GM10266 (cell line): Measurements from ENCODE around the gene ATL3.

Experiments
- DNase-seq: peaks from one replicate; pipeline ENCODE4 v3.0.0; 2012; ENCODE audit errors: extremely low spot score
- CTCF ChIP-seq: IDR thresholded peaks from 2 replicates; pipeline ENCODE4 v1.5.1; 2012; ENCODE audit warnings: mild to moderate bottlenecking, low read depth; ENCODE audit not compliant: control insufficient read depth, insufficient read depth; ENCODE audit errors: missing control alignments

Gene ATL3, protein sequence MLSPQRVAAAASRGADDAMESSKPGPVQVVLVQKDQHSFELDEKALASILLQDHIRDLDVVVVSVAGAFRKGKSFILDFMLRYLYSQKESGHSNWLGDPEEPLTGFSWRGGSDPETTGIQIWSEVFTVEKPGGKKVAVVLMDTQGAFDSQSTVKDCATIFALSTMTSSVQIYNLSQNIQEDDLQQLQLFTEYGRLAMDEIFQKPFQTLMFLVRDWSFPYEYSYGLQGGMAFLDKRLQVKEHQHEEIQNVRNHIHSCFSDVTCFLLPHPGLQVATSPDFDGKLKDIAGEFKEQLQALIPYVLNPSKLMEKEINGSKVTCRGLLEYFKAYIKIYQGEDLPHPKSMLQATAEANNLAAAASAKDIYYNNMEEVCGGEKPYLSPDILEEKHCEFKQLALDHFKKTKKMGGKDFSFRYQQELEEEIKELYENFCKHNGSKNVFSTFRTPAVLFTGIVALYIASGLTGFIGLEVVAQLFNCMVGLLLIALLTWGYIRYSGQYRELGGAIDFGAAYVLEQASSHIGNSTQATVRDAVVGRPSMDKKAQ

DNA sequence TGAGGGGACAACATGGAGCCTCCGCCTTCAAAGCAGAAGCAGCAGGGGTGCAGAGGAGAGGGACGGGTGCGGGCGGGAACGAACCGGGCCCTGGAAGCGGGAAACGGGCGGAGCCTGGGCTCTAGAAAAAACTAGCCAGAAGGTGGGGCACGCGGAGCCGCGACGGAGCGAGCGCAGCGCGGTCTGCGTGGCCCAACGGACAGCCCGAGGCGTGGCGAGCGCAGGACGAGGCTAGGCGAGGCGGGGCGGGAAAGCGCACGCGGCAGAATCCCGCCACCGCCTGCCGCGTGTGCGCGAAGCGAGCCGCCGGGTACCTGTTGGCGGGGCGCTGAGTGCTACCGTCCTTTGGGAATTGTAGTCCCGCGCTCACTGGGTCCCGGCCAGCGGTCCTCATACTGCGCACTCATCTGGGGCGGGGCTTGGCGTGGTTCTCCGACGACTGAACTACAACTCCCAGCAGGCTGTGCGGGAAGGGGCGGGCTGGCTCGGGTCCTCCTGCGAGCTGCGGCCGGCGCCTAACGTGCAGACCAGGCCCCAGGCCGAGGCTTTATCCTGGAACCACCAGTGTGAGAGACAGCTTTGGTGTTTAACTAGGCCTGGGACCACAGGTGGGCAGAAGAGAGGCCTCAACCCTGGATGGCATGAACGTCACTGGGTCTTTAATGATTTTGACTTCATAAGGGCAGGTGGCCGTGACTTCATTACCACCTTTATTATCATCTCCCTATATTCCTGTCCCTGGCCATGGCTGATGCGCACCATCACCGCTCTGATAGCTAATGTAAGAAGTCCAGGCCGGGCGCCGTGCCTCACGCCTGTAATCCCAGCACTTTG is at the start of gene ATL3:
Gene ATL3, minus strand, starts transcription at position 55 of the 834 bp plus-strand sequence. Its CDS starts 41 bp downstream, at position 14.
- TF ChIP-seq CTCF = peak; percentile 26
- DNase-seq = peak; percentile 96

- no peak for TF ChIP-seq CTCF
- no peak for DNase-seq
Observed at GRCh38 chr11:63720611-63721010, 49.4 kb upstream of the ATL3 start.

DNA sequence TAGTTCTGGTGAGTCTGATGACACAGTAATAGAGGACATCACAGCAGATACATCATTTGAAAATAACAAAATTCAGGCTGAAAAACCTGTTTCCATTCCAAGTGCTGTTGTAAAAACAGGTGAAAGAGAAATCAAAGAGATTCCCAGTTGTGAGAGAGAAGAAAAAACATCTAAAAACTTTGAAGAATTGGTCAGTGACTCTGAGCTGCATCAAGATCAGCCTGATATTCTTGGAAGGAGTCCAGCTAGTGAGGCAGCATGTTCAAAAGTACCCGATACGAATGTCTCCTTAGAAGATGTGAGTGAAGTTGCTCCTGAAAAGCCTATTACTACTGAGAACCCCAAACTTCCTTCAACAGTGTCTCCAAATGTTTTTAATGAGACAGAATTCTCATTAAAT is 48.8 kb upstream of the ATL3 start:
- TF ChIP-seq CTCF = no peak
- DNase-seq = no peak

DNA sequence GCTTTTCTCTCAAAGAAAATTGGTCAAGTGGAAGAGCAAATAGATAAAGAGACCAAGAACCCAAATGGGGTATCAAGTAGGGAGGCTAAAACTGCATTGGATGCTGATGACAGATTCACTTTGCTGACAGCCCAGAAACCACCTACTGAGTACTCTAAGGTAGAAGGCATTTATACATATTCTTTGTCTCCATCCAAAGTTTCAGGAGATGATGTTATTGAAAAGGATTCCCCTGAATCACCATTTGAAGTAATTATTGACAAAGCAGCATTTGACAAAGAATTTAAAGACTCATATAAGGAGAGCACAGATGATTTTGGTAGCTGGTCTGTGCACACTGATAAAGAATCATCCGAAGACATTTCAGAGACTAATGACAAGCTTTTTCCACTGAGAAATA is 47.8 kb upstream of the ATL3 start:
- no peak for DNase-seq
- no peak for TF ChIP-seq CTCF

DNA sequence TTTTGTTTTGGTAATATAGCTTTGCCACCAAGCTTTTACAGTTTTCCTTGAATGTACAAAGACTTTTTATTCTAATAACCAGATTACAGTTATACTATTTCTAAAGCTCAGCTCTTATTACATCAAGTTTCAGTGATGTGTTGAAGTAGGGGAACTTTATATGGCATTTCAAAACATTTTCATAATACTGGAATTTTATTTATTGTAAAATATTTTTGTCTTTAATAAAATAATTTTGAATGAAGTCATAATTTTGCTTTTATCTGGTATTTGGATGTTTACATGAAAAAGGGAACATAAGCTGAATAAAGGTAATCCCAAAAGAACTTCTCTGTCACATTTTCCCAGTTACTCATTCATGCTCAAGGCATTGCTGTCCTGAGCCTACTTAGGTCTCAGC is 44.9 kb upstream of the ATL3 start:
- DNase-seq = no peak

DNA sequence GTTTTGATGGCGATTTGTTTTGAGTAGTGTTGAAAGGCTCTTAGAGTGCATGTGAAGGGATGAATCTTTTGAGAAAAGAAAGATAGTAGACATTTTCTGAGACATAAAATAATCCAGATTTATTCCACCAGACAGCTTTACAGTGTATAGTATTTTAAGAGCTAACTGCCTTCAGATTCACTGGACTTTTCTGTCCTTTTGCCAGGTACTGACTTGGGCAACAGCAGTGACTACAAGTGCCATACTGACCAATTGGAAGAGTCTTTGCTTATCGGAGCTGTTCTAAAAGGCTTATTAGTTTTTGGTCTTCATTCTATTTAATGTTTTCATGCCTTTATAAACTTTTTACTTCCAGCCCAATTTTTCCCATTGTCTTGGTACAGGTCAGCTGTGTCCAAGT is 42.6 kb upstream of the ATL3 start:
- no peak for TF ChIP-seq CTCF
- no peak for DNase-seq

More for the DNA sequence above, 44.9 kb upstream of the ATL3 start:
- TF ChIP-seq CTCF = no peak

DNA sequence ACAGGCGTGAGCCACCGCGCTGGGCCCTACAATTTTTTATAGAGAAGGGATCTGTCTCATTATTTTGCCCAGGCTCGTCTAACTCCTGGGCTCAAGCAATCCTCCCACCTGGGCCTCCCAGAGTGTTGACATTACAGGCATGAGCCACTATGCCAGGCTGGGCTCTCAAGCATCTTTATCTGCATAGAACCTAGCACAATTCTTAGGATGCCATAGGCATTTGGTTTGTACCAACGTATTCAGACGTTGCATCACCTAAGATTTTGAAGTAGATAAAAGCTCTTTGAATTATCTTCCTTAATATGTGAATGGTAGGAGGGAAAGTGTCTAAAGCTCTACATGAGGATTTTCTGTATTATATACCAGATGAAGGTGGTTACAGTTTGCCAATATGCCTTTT is 40.7 kb upstream of the ATL3 start:
- no peak for TF ChIP-seq CTCF
- no peak for DNase-seq
